C4-2B (cell line): ENCODE results near the gene CIBAR2.

Source experiments
- ZFX ChIP-seq: fragments of 450-650 bp; IDR thresholded peaks from 2 replicates; pipeline ENCODE4 v1.6.1; 2017
- TF ChIP-seq, protein P1 (sequence below): fragments of 450-650 bp; conservative IDR thresholded peaks from 2 replicates; pipeline ENCODE4 v1.5.1; 2017; ENCODE audit warnings: mild to moderate bottlenecking

DNA sequence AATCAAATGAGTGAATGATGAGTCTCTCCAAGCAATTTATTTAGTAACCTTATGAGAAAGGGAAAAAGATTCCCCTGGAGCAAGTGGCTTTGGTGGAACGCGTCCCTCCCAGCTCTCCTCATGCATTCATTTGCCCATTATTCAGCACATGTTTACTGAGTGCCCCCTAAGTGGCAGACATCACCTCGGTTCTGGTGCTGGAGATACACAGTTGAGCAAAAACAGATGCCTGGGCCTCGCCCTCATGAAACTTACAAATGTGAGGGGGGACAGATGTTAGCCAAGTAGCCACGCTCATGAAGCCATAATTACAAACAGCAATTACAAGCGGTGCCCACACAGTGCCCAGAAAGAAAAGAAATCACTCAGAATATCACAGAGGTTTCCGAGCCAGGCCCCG, 45.1 kb upstream of the CIBAR2 start:
- TF ChIP-seq, protein P1, sequence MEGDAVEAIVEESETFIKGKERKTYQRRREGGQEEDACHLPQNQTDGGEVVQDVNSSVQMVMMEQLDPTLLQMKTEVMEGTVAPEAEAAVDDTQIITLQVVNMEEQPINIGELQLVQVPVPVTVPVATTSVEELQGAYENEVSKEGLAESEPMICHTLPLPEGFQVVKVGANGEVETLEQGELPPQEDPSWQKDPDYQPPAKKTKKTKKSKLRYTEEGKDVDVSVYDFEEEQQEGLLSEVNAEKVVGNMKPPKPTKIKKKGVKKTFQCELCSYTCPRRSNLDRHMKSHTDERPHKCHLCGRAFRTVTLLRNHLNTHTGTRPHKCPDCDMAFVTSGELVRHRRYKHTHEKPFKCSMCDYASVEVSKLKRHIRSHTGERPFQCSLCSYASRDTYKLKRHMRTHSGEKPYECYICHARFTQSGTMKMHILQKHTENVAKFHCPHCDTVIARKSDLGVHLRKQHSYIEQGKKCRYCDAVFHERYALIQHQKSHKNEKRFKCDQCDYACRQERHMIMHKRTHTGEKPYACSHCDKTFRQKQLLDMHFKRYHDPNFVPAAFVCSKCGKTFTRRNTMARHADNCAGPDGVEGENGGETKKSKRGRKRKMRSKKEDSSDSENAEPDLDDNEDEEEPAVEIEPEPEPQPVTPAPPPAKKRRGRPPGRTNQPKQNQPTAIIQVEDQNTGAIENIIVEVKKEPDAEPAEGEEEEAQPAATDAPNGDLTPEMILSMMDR, result no peak
- TF ChIP-seq ZFX, result no peak
